Measurements from ENCODE around the gene AKT2.

- TF ChIP-seq, protein P1, sequence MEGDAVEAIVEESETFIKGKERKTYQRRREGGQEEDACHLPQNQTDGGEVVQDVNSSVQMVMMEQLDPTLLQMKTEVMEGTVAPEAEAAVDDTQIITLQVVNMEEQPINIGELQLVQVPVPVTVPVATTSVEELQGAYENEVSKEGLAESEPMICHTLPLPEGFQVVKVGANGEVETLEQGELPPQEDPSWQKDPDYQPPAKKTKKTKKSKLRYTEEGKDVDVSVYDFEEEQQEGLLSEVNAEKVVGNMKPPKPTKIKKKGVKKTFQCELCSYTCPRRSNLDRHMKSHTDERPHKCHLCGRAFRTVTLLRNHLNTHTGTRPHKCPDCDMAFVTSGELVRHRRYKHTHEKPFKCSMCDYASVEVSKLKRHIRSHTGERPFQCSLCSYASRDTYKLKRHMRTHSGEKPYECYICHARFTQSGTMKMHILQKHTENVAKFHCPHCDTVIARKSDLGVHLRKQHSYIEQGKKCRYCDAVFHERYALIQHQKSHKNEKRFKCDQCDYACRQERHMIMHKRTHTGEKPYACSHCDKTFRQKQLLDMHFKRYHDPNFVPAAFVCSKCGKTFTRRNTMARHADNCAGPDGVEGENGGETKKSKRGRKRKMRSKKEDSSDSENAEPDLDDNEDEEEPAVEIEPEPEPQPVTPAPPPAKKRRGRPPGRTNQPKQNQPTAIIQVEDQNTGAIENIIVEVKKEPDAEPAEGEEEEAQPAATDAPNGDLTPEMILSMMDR (IDR thresholded peaks at IDR 0.05; ENCODE audit: low read depth, low read length), result no peak
- no peak for TF ChIP-seq POLR2A (IDR thresholded peaks at IDR 0.05; ENCODE audit: extremely low read depth, insufficient read length)
- TF ChIP-seq MAX (IDR thresholded peaks at IDR 0.05; ENCODE audit: low read depth, low read length), result no peak
These were observed 18.1 kb downstream of the AKT2 start for GRCh38 chr19:40266912-40267600.

Measured in NB4 (cell line).